Measurements from ENCODE around the gene CLDN2. TPM values are rescaled to one million over a fixed set of nuclear protein-coding genes. Genes with fewer than 3 reads are reported as not detected.
"Not testable (repeated sequence)": the region's sequence is repeated elsewhere in the genome, so short reads cannot be mapped to it uniquely, and the experiment has no call there.

CLDN2 gene
- polyA plus RNA-seq, 3 donors, result not detected

DNA sequence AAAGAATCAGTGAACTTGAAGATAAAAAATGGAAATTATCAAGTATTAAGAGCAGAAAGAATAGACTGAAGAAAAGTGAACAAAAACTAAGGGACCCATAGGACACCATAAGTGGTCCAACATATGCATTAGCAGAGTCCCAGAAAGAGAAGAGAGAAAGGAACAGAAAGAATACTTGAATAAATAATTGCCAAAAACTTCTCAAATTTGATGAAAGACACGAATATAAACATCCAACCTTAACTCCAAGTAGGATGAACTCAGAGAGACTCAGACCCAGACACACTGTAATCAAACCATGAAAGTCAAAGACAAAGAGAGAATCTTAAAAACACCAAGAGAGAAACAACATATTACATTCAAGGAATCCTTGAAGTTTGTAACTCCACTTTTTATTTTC, 44.1 kb downstream of the CLDN2 start:
- H3K36me3 ChIP-seq (replicated peaks in 1 of 2; ENCODE audit: control insufficient read depth in 1 of 2, insufficient read depth in 2 of 2, low read length in 2 of 2), result no peaks in the 10 kb centered on the region
- no CpG with 5 or more reads among the region's 1 CpG for WGBS (ENCODE audit: insufficient coverage)
- H3K27ac ChIP-seq (ENCODE audit: low read depth in 1 of 2, low read length in 2 of 2), result no peak overlapping the region
- H3K4me3 Mint-ChIP-seq, result peak overlapping the region in 1 of 2 donors; percentile 15
- no peaks in the 10 kb centered on the region for H3K9me3 ChIP-seq (replicated peaks in 1 of 2; ENCODE audit: control insufficient read depth in 1 of 2, insufficient read depth in 1 of 2, low read length in 2 of 2)
- H4K20me1 ChIP-seq (ENCODE audit: insufficient read depth, low read length), result no peaks in the 10 kb centered on the region
- no peak for DNase-seq
- H3K27me3 Mint-ChIP-seq (ENCODE audit: low read depth in 3 of 3), result peaks cover 2 to 6% (median 3%) of the 10 kb centered on the region in 3 donors
- no peak overlapping the region for H2AFZ ChIP-seq (ENCODE audit: insufficient read depth, low read depth, low read length, poor library complexity, severe bottlenecking)
- no peak overlapping the region for H3K27ac Mint-ChIP-seq
- H3K9ac ChIP-seq (ENCODE audit: insufficient read depth, low read length, poor library complexity, severe bottlenecking), result no peak overlapping the region
- H3K79me2 ChIP-seq (ENCODE audit: insufficient read depth, low read length), result no peaks in the 10 kb centered on the region
- H3K4me2 ChIP-seq (replicated peaks; ENCODE audit: extremely low read depth, low read length, poor library complexity, severe bottlenecking), result no peak overlapping the region
- TF ChIP-seq, protein P1, sequence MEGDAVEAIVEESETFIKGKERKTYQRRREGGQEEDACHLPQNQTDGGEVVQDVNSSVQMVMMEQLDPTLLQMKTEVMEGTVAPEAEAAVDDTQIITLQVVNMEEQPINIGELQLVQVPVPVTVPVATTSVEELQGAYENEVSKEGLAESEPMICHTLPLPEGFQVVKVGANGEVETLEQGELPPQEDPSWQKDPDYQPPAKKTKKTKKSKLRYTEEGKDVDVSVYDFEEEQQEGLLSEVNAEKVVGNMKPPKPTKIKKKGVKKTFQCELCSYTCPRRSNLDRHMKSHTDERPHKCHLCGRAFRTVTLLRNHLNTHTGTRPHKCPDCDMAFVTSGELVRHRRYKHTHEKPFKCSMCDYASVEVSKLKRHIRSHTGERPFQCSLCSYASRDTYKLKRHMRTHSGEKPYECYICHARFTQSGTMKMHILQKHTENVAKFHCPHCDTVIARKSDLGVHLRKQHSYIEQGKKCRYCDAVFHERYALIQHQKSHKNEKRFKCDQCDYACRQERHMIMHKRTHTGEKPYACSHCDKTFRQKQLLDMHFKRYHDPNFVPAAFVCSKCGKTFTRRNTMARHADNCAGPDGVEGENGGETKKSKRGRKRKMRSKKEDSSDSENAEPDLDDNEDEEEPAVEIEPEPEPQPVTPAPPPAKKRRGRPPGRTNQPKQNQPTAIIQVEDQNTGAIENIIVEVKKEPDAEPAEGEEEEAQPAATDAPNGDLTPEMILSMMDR (IDR thresholded peaks at IDR 0.05), result no peak
- H3K36me3 Mint-ChIP-seq, result no peaks in the 10 kb centered on the region
- H3K4me1 Mint-ChIP-seq, result no peaks in the 10 kb centered on the region
- peaks cover 2 to 7% (median 6%) of the 10 kb centered on the region in 7 donors for H3K9me3 Mint-ChIP-seq
- no peaks in the 10 kb centered on the region for H3K27me3 ChIP-seq (ENCODE audit: control insufficient read depth in 2 of 2, insufficient read depth in 2 of 2, low read length in 2 of 2)
- no peak overlapping the region for H3K4me3 ChIP-seq (replicated peaks in 1 of 3; ENCODE audit: low read depth in 2 of 3, low read length in 3 of 3)
- no peaks in the 10 kb centered on the region for H3K4me1 ChIP-seq (ENCODE audit: control insufficient read depth in 1 of 2, insufficient read depth in 2 of 2, low read length in 2 of 2)
- intact Hi-C loops (cut with micrococcal nuclease), result no loop called here

DNA sequence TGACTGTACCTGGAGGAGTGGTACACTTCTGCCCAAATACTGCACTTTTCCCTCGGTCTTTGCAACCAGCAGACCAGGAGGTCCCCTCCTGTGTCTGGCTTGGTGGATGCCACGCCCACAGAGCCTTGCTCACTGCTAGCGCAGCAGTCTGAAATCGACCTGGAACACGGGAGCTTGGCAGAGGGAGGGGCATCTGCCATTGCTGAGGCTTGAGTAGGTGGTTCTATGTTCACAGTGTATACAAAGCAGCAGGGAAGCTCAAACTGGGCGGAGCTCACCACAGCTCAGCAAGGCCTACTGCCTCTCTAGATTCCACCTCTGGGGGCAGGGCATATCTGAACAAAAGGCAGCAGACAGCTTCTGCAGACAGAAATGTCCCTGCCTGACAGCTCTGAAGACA, 46.3 kb downstream of the CLDN2 start:
- H3K4me1 Mint-ChIP-seq; H3K4me1 ChIP-seq (ENCODE audit: control insufficient read depth in 1 of 2, insufficient read depth in 2 of 2, low read length in 2 of 2); intact Hi-C loops (cut with micrococcal nuclease); H4K20me1 ChIP-seq (ENCODE audit: insufficient read depth, low read length); H3K27me3 ChIP-seq (ENCODE audit: control insufficient read depth in 2 of 2, insufficient read depth in 2 of 2, low read length in 2 of 2); H3K4me3 ChIP-seq (replicated peaks in 1 of 3; ENCODE audit: low read depth in 2 of 3, low read length in 3 of 3); H3K4me3 Mint-ChIP-seq; H3K27ac Mint-ChIP-seq; H3K27ac ChIP-seq (ENCODE audit: low read depth in 1 of 2, low read length in 2 of 2); H3K4me2 ChIP-seq (replicated peaks; ENCODE audit: extremely low read depth, low read length, poor library complexity, severe bottlenecking); H3K9me3 Mint-ChIP-seq; DNase-seq; H3K79me2 ChIP-seq (ENCODE audit: insufficient read depth, low read length); H2AFZ ChIP-seq (ENCODE audit: insufficient read depth, low read depth, low read length, poor library complexity, severe bottlenecking); H3K9ac ChIP-seq (ENCODE audit: insufficient read depth, low read length, poor library complexity, severe bottlenecking); H3K27me3 Mint-ChIP-seq (ENCODE audit: low read depth in 3 of 3); H3K9me3 ChIP-seq (replicated peaks in 1 of 2; ENCODE audit: control insufficient read depth in 1 of 2, insufficient read depth in 1 of 2, low read length in 2 of 2); H3K36me3 Mint-ChIP-seq; H3K36me3 ChIP-seq (replicated peaks in 1 of 2; ENCODE audit: control insufficient read depth in 1 of 2, insufficient read depth in 2 of 2, low read length in 2 of 2): not testable (repeated sequence)
- no CpG with 5 or more reads among the region's 6 CpGs for WGBS (ENCODE audit: insufficient coverage)
